Stimulated activated CD8-positive, alpha-beta memory T cell treated with anti-CD3 and anti-CD28 coated beads, Interleukin-4, amount 100 ng/mL, for 4 hours (primary cell): ENCODE results near the gene TTN.
A peak's percentile ranks its signal among the peaks of the same experiment; 100 is the strongest.
"Not testable (repeated sequence)": the region's sequence is repeated elsewhere in the genome, so short reads cannot be mapped to it uniquely, and the experiment has no call there.

Source experiments
- DNase-seq, 2 donors: peaks; one replicate each; pipeline ENCODE4 v3.0.0-alpha.2; 2020; ENCODE audit warnings: low read depth in 2 of 2, low spot score in 1 of 2

Gene TTN

DNA sequence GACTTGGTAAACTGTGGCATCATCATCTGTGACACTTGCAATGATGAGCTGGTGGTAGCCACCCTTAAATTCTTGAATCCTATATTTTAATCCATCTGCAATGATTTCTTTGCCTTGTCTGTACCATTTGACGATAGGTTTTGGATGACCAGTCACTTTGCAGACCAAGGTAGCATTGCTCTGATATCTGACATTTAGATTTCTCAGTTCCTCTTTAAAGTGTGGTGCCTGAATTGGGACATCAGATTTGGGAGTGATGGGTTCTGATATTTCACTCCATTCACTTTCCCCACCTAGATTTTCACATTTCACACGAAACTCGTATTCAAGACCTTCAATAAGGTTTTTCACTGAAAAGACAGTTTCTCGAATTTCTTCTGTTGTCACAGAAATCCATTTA, 271.2 kb downstream of the TTN start:
- DNase-seq = no peak

DNA sequence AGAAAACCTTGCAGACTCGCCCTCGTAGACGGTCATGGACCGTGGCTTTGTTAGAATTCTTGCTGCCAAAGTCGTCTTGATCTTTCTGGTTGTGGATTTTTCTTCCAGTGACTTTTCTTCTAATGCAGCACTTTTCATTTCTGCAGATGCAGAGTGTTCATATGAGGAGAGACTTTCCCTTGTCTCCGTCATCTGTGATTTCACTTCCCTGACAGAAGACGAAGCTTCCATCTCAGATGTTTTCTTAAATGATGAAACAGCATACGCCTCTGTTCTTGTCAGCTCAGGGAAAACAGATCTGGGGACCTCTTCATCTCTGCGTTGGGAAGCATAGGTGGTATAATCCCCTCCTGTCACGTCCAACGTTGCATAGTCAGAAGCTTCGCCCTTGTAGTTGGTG, 276.1 kb downstream of the TTN start:
- no peak for DNase-seq

DNA sequence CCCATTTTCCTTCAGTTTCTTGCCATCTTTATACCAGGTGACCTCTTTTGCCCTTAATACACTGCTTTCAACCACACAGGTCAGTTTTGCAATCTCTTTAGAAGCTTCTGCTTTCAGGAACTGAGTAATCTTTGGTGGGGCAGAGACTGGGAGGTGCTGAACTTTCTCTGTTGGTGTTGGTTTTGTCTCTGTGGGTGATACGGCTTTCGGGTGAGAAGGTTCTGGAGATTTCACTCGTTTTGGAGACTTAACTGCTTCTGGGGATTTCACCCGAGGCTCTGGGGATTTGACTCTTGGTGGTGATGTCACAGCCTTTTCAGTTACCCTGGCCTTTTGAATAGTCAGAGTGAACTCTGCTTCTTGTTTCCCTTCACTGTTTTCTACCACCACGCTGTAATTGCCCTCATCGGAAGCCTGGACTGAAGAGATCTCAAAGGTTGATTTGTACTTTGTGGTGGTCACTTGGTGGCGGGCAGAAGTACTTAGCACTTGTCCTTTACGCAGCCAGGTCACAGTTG, 276.5 kb downstream of the TTN start:
- no peak for DNase-seq

GRCh38 chr2:178530131-178530530, 277.1 kb downstream of the TTN start:
- DNase-seq = no peak

- no peak for DNase-seq
Observed at GRCh38 chr2:178529194-178529593, 278.0 kb downstream of the TTN start.

- DNase-seq = no peak
Observed at GRCh38 chr2:178528647-178529046, 278.6 kb downstream of the TTN start.

- no peak for DNase-seq
Observed at GRCh38 chr2:178527592-178527991, 279.6 kb downstream of the TTN start.

GRCh38 chr2:178526256-178526655, 281.0 kb downstream of the TTN start:
- no peak for DNase-seq

DNA sequence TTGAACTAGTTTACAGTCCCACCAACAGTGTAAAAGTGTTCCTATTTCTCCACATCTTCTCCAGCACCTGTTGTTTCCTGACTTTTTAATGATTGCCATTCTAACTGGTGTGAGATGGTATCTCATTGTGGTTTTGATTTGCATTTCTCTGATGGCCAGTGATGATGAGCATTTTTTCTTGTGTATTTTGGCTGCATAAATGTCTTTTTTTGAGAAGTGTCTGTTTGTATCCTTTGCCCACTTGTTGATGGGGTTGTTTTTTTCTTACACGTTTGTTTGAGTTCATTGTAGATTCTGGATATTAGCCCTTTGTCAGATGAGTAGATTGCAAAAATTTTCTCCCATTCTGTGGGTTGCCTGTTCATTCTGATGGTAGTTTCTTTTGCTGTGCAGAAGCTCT, 281.8 kb downstream of the TTN start:
- not testable (repeated sequence) for DNase-seq

GRCh38 chr2:178525010-178525409, 282.2 kb downstream of the TTN start:
- DNase-seq = not testable (repeated sequence)

DNA sequence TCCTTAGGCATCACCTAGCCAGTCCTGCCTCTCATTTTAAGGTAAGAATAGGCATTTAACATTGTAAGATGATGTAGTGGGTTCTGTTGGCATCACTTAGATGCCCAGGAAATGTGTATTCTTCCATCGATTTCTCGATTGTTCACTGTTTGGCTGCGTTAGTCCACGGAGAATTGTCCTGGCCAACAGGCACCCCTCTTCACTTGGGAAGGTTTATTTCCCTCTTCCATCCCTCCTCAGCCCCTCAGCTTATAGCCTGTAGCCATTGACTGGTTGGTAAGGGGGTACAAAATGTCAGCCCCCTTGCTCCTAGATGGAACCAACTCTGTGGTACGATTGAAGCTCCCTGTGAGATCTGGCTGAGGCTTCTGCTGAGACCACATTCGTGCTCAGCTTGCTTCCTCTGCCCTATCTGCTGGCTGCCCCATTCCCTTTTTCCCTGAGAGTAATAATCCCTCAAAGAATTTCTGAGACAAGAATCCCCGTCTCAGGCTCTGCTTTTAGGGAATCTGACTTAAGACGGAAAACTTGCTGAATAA, 283.6 kb downstream of the TTN start:
- no peak for DNase-seq

GRCh38 chr2:178522950-178523595, 284.1 kb downstream of the TTN start:
- DNase-seq = peak; percentile 48 to 64

GRCh38 chr2:178521304-178522150, 285.7 kb downstream of the TTN start:
- DNase-seq = no peak

GRCh38 chr2:178517496-178517895, 289.7 kb downstream of the TTN start:
- DNase-seq = no peak

- DNase-seq = no peak
Observed at GRCh38 chr2:178514664-178515063, 292.6 kb downstream of the TTN start.

DNA sequence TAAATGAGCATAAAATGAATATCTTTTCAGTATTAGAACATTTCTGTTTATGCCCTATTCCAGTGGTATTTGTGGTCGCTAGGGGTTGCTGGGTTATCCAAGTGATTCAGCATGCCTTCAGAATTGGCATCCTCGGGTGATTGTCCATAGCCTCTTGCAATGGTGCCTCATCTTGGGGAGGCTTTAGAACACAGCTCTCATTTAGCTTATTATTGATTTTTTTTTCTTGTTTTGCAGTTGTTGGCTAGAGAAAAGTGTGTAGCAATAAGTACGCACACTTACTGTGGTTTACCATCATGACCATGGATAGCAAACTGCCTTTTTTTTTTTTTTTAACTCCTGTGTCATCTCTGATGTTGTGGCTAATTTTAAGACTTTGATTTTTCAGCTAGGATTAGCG, 293.3 kb downstream of the TTN start:
- DNase-seq = no peak

DNA sequence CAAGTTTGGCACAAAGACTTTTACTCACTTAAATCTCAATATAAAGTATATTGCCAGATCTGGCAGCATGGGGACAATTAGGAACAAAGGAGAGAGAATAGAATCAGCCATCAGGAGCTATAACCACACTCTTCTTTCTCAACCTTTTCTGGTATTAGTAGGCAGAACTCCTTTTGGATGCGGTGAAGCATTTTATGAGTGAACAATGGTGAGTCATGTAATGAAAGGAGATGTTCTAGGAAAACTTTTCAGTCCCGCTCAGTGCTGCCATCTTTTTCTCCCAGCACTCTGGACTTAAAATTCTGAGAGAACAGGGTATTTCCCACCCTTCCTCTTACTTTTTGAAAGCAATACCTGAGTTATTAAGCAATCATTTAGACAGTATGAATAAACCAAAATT, 294.7 kb downstream of the TTN start:
- no peak for DNase-seq

DNA sequence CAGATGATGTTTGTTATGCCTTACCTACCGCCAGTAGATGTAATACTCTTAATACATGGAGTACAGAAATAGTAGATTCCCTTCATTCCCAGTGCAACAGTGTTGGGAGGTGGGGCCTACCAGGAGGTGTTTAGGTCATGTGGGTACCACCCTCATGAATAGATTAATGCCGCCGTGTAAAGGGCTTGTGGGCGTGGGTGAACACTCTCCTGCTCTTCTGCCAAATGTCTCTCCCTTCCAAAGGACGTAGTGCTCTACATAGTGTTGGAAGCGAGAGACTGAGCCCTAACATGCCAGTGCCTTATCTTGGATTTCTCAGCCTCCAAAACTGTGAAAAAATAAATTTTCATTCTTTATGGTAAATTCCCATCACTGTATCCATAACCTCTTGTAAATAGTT, 296.8 kb downstream of the TTN start:
- no peak for DNase-seq

GRCh38 chr2:178508646-178509045, 298.6 kb downstream of the TTN start:
- no peak for DNase-seq

GRCh38 chr2:178506949-178507348, 300.3 kb downstream of the TTN start:
- DNase-seq = no peak

- no peak for DNase-seq
Observed at GRCh38 chr2:178506524-178506923, 300.7 kb downstream of the TTN start.

DNA sequence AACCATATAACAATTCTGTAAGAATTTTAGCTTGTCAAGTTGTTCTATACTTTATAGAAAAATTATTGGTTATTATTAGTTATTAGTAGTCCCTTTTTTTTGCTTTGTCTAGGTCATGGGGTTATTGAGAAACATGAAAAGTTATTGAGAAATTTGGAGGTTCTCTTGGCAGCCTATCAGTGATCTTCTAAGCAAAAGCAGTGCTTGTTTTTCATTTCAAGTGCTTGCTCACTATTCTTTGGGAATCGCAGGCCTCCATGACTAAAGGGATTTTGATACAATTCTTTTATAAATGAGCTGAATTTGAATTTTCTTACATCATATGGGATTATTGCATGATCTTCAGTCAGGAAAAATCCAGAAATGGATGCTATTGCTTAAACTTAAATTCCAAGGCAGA, 301.1 kb downstream of the TTN start:
- DNase-seq = no peak
